Adrenal gland (tissue), 5 donors: ENCODE results near the gene TAF3.

ENCODE experiments used
- CTCF ChIP-seq, 6 experiments: fragments of 450-650 bp in 4 of 6; fragments of 200-600 bp in 2 of 6; sonication (generic) in 1 of 6; IDR thresholded peaks; 1 replicate in 5 of 6; 2 replicates in 1 of 6; pipeline versions ENCODE4 v1.5.1 to v1.8.0; 2016 to 2021; ENCODE audit warnings: antibody characterized with exemption in 6 of 6, mild to moderate bottlenecking in 2 of 6, moderate library complexity in 1 of 6
- POLR2A ChIP-seq, 2 donors: fragments of 450-650 bp; IDR thresholded peaks; one replicate each; pipeline ENCODE4 v1.6.1; 2017; ENCODE audit warnings: antibody characterized with exemption in 2 of 2, mild to moderate bottlenecking in 2 of 2, moderate library complexity in 1 of 2
- donor health status: DM: no; HTN: no; CAD: no.

- TF ChIP-seq CTCF (IDR thresholded peaks at IDR 0.05) (no peak), POLR2A (IDR thresholded peaks at IDR 0.05) (no peak)
These were observed 168.5 kb downstream of the TAF3 start for GRCh38 chr10:7986851-7987250.
